ENCODE data around the gene PLXND1.

DNA sequence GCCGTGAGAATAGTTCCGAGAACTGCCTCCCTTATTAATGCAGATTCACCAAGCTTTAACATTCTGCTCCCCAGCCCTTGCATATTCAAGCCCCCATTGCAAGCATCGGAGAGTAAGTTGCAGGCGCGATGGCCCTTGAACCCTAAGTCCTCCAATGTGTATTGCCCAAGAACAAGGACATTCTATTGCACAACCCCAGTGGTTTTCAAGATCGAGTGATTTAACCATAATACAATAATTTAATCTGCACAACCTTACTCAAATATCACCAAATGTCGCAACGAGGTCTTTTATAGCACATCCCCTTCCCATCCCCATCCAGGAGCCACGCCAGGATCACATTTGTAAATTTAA, 21.7 kb upstream of the PLXND1 start:
- no peak for TF ChIP-seq POLR2A (IDR thresholded peaks at IDR 0.05)
- TF ChIP-seq, protein P1, sequence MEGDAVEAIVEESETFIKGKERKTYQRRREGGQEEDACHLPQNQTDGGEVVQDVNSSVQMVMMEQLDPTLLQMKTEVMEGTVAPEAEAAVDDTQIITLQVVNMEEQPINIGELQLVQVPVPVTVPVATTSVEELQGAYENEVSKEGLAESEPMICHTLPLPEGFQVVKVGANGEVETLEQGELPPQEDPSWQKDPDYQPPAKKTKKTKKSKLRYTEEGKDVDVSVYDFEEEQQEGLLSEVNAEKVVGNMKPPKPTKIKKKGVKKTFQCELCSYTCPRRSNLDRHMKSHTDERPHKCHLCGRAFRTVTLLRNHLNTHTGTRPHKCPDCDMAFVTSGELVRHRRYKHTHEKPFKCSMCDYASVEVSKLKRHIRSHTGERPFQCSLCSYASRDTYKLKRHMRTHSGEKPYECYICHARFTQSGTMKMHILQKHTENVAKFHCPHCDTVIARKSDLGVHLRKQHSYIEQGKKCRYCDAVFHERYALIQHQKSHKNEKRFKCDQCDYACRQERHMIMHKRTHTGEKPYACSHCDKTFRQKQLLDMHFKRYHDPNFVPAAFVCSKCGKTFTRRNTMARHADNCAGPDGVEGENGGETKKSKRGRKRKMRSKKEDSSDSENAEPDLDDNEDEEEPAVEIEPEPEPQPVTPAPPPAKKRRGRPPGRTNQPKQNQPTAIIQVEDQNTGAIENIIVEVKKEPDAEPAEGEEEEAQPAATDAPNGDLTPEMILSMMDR (IDR thresholded peaks at IDR 0.05) = no peak

Measured in adrenal gland (tissue), 5 donors.